GM12874 (cell line): ENCODE measurements around the gene PPP1R9B.

Source experiments
- CTCF ChIP-seq: IDR thresholded peaks from 2 replicates; pipeline ENCODE4 v1.5.1; 2011; ENCODE audit warnings: low read depth, mild to moderate bottlenecking, control low read depth, low read length, moderate library complexity; ENCODE audit not compliant: insufficient read depth

Gene PPP1R9B

DNA sequence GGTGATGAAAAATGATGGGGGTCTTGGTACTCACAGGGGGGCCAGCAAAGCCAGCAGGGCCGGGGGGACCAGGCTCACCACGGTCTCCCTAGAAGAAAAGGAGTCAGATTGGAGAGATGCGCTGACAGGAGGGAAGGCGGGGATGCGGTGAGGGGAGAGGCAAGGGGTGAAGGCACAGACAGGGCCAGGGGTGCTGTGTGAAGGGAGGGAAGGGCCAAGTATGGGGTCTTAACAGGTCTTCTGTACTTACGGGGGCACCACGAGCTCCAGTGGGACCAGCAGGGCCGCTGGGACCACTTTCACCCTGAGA, 39.8 kb upstream of the PPP1R9B start:
- TF ChIP-seq CTCF, result no peak

DNA sequence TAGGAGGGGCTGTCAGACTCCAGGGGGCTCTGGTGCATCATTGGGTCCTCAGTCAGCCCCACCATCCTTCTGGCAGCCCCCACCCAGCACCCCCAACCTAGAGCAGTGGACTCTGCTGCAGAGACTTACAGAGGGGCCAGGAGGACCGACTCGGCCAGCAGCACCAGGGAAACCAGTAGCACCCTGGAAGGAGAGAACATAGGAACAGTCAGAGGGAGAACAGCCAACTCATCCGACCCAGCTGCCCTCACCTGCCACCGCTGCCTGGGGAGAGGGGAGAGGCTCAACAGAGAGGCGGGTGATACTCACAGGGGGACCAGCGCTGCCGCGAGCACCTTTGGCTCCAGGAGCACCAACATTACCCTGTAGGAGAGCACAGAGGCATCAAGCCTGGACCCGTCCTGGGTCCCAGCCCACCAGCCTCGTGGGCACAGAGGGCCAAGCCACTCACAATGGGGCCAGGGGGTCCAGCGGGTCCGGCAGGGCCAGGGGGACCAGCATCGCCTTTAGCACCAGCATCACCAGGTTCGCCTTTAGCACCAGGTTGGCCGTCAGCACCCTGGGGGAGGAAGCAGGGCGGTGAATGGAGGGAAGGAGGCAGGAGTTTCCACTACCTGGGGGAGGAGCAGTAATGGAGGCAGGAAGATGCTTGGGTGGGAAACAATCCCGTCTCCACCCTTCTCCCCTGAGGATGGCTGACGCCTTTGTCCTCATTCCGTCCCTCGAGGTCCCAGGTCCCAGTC, 39.2 kb upstream of the PPP1R9B start:
- TF ChIP-seq CTCF, result no peak

DNA sequence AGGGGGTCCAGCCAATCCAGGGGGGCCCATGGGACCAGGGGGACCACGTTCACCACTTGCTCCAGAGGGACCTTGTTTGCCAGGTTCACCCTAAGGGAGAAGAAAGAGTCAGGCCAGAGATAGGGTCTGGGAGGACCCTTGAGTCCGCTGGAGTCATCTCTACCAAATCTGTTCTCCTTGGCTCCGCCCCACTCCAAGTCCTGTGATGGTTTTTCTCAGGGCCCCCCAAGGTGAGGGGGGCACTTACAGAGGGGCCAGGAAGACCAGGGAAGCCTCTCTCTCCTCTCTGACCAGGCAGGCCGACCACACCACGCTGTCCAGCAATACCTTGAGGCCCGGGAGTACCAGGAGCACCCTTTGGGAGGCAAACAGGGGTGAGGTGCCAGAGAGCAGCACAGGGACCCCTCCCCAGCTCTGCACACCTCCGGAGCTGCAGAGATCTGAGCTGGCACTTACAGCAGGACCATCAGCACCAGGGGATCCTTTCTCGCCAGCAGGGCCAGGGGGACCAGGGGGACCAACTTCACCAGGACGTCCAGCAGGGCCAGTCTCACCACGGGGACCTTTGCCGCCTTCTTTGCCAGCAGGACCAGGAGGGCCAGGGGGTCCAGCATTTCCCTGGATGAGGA, 38.6 kb upstream of the PPP1R9B start:
- TF ChIP-seq CTCF, result no peak

DNA sequence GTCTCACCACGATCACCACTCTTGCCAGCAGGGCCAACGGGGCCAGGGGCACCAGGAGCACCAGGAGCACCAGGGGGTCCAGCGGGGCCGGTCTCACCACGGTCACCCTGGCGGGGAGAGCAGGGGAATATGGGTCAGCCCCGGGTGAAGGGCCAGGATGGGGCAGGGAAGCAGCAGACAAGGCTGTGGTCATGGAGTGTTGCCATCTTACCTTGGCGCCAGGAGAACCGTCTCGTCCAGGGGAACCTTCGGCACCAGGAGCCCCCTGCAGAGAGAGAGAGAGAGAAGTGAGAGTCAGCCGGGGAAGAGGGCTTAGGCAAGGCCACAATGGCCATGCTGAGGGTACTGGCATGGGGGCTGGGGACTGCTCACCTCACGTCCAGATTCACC, 38.0 kb upstream of the PPP1R9B start:
- TF ChIP-seq CTCF, result no peak

DNA sequence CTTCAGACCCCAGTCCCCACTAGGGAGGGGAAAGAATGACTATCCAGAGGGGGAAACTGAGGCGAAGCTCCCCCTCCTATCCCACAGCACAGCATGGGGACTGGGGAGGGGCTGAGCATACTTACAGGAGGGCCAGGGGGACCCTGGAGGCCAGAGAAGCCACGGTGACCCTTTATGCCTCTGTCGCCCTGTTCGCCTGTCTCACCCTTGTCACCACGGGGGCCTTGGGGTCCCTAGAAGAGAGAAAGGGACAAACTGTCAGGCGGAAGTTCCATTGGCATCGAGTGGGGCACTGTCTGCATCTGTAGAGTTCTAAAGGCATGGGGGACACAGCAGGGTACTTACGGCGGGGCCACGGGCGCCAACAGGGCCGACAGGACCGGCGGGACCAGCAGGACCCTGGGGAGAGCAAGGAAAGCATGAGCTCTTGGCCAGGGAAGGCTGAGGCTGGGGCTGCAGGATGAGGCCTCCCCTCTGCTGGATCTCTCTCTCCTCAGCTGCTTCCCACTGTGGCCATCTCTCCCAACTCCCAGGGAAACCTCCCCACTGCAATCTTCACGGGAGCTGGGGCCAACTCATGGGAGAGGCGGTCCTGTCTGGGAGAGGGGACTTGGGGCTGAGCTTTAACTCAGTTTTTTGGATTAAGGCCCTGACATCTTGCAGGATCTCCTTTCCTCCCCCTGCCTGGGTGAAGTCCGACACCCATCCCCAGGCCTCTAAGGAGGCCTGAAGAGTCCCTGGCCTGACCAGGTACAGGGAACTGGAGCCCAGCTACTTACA, 37.5 kb upstream of the PPP1R9B start:
- no peak for TF ChIP-seq CTCF

- TF ChIP-seq CTCF, result no peak
These were observed 36.9 kb upstream of the PPP1R9B start for GRCh38 chr17:50187394-50187725.

DNA sequence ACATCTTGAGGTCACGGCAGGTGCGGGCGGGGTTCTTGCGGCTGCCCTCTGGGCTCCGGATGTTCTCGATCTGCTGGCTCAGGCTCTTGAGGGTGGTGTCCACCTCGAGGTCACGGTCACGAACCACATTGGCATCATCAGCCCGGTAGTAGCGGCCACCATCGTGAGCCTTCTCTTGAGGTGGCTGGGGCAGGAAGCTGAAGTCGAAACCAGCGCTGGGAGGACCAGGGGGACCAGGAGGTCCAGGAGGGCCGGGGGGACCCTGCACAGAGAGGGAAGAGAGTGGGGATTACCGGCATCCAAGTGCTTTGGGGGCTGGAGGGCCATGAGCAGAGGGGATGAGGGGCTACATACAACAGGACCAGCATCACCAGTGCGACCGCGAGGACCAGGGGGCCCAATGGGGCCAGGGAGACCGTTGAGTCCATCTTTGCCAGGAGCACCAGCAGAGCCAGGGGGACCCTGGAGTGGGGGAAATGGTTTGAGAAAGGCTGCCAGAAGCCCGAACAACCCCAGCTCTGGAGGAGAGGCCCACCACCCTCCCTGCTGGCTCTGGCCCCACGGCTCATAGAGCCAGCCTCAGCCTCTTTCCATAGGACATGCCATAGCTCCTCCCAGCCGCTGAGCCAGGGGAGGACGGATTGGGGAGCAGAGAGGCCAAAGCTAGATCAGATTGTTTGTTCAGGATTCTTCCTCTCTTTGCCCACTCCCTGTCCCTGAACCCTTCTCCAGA, 36.4 kb upstream of the PPP1R9B start:
- no peak for TF ChIP-seq CTCF
